ENCODE data around the gene VTI1B. TPM values are rescaled to one million over a fixed set of nuclear protein-coding genes. Genes with fewer than 3 reads are reported as not detected.
A peak's percentile ranks its signal among the peaks of the same experiment; 100 is the strongest.

Gene VTI1B
- total and polyA plus RNA-seq, 10 of the 15 experiments (the other 5 are each of a cell fraction or from before 2014, with no cell fraction given), result 15.0 to 117 (median 50.5) TPM

GRCh38 chr14:67599698-67600561, 74.5 kb downstream of the VTI1B start, which contains the start of gene PIGH (continued):
- TF ChIP-seq KAT2A (conservative IDR thresholded peaks at IDR 0.05; ENCODE audit: control insufficient read depth, low read depth, low read length) (no peak), GATAD2B (conservative IDR thresholded peaks at IDR 0.05; ENCODE audit: low read depth) (peak; percentile 93), IRF3 (IDR thresholded peaks at IDR 0.05) (no peak), RUNX3 (IDR thresholded peaks at IDR 0.05; ENCODE audit: low read length) (peak; percentile 29; the same call in 1 of the 2 replicates), ZNF24 (IDR thresholded peaks at IDR 0.05) (no peak), TAF1 (IDR thresholded peaks at IDR 0.05; ENCODE audit: borderline replicate concordance, low read depth, low read length) (peak; percentile 74; the same call in 1 of the 2 replicates), SP1 (IDR thresholded peaks at IDR 0.05; ENCODE audit: low read depth, low read length) (no peak), IKZF1 (conservative IDR thresholded peaks at IDR 0.05) (peak; percentile 86), ZNF207 (IDR thresholded peaks at IDR 0.05; ENCODE audit: borderline replicate concordance) (peak; percentile 34; the same call in 1 of the 2 replicates), NKRF (conservative IDR thresholded peaks at IDR 0.05) (peak; percentile 82), PML (IDR thresholded peaks at IDR 0.05; ENCODE audit: low read length) (0 out of 2 replicates have a peak, but pooled peaks have one; percentile 28), CHD2 (IDR thresholded peaks at IDR 0.05; ENCODE audit: borderline replicate concordance, low read depth, low read length) (no peak), RB1 (IDR thresholded peaks at IDR 0.05; ENCODE audit: borderline replicate concordance) (peak; percentile 65; the same call in 1 of the 2 replicates), IKZF2 (IDR thresholded peaks at IDR 0.05) (peak in 1 of 2 experiments; percentile 32; a peak in 1 of 4 replicates), NR2C1 (IDR thresholded peaks at IDR 0.05) (no peak)
- TF ChIP-seq, protein P1, sequence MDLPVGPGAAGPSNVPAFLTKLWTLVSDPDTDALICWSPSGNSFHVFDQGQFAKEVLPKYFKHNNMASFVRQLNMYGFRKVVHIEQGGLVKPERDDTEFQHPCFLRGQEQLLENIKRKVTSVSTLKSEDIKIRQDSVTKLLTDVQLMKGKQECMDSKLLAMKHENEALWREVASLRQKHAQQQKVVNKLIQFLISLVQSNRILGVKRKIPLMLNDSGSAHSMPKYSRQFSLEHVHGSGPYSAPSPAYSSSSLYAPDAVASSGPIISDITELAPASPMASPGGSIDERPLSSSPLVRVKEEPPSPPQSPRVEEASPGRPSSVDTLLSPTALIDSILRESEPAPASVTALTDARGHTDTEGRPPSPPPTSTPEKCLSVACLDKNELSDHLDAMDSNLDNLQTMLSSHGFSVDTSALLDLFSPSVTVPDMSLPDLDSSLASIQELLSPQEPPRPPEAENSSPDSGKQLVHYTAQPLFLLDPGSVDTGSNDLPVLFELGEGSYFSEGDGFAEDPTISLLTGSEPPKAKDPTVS (IDR thresholded peaks at IDR 0.05; ENCODE audit: low read depth, low read length), result no peak
- TF ChIP-seq, protein P2, sequence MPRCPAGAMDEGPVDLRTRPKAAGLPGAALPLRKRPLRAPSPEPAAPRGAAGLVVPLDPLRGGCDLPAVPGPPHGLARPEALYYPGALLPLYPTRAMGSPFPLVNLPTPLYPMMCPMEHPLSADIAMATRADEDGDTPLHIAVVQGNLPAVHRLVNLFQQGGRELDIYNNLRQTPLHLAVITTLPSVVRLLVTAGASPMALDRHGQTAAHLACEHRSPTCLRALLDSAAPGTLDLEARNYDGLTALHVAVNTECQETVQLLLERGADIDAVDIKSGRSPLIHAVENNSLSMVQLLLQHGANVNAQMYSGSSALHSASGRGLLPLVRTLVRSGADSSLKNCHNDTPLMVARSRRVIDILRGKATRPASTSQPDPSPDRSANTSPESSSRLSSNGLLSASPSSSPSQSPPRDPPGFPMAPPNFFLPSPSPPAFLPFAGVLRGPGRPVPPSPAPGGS (IDR thresholded peaks at IDR 0.05; ENCODE audit: borderline replicate concordance, insufficient read depth, low read depth, low read length, poor library complexity, severe bottlenecking), result no peak
- TF ChIP-seq, protein P3, sequence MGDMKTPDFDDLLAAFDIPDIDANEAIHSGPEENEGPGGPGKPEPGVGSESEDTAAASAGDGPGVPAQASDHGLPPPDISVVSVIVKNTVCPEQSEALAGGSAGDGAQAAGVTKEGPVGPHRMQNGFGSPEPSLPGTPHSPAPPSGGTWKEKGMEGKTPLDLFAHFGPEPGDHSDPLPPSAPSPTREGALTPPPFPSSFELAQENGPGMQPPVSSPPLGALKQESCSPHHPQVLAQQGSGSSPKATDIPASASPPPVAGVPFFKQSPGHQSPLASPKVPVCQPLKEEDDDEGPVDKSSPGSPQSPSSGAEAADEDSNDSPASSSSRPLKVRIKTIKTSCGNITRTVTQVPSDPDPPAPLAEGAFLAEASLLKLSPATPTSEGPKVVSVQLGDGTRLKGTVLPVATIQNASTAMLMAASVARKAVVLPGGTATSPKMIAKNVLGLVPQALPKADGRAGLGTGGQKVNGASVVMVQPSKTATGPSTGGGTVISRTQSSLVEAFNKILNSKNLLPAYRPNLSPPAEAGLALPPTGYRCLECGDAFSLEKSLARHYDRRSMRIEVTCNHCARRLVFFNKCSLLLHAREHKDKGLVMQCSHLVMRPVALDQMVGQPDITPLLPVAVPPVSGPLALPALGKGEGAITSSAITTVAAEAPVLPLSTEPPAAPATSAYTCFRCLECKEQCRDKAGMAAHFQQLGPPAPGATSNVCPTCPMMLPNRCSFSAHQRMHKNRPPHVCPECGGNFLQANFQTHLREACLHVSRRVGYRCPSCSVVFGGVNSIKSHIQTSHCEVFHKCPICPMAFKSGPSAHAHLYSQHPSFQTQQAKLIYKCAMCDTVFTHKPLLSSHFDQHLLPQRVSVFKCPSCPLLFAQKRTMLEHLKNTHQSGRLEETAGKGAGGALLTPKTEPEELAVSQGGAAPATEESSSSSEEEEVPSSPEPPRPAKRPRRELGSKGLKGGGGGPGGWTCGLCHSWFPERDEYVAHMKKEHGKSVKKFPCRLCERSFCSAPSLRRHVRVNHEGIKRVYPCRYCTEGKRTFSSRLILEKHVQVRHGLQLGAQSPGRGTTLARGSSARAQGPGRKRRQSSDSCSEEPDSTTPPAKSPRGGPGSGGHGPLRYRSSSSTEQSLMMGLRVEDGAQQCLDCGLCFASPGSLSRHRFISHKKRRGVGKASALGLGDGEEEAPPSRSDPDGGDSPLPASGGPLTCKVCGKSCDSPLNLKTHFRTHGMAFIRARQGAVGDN (IDR thresholded peaks at IDR 0.05), result peak; percentile 89

All from GM12878 (cell line).